Naive thymus-derived CD4-positive, alpha-beta T cell (primary cell): ENCODE results near the gene TNNC2. TPM values are rescaled to one million over a fixed set of nuclear protein-coding genes. Genes with fewer than 3 reads are reported as not detected.

Source experiments
- ATAC-seq: fragments of 150-1000 bp; cut with Tn5 transposase; 2 replicates; pipeline ENCODE4 v1.10.0; 2021; ENCODE audit warnings: mild to moderate bottlenecking, moderate library complexity
- CTCF ChIA-PET: fragments of 350-600 bp; sonication (Branson Sonifier 250); formaldehyde crosslinking; loops from one replicate; lab custom pipeline; 2021; ENCODE audit warnings: antibody characterized with exemption; lab: Charles Lee
- POLR2A ChIA-PET: fragments of 350-600 bp; sonication (Branson Sonifier 250); formaldehyde crosslinking; loops from one replicate; lab custom pipeline; 2021; ENCODE audit warnings: antibody characterized with exemption, inconsistent platforms; lab: Charles Lee
- DNase-seq, 9 donors: peaks; one replicate each; pipeline versions ENCODE4 v3.0.0 to v3.0.0-alpha.2; 2020 to 2022; ENCODE audit warnings: mixed read lengths in 1 of 9
- H3K27ac ChIP-seq: one replicate; pipeline ENCODE4 v1.7.0; 2013; ENCODE audit warnings: mild to moderate bottlenecking, low read depth, low read length, moderate library complexity
- H3K27me3 ChIP-seq, 2 donors: one replicate each; pipeline ENCODE4 v1.7.0; 2013; ENCODE audit warnings: low read length in 2 of 2, mild to moderate bottlenecking in 2 of 2, moderate library complexity in 2 of 2; ENCODE audit not compliant: control insufficient read depth in 2 of 2, insufficient read depth in 2 of 2
- H3K36me3 ChIP-seq, 3 experiments: 1 replicate in 2 of 3; 2 replicates in 1 of 3; pipeline ENCODE4 v1.7.0; 2013; ENCODE audit warnings: low read length in 3 of 3, mild to moderate bottlenecking in 3 of 3, moderate library complexity in 1 of 3; ENCODE audit not compliant: insufficient read depth in 3 of 3, control insufficient read depth in 2 of 3
- H3K4me1 ChIP-seq, 2 donors: one replicate each; pipeline ENCODE4 v1.7.0; 2013; ENCODE audit warnings: low read length in 2 of 2, mild to moderate bottlenecking in 2 of 2, moderate library complexity in 1 of 2; ENCODE audit not compliant: control insufficient read depth in 2 of 2, insufficient read depth in 2 of 2
- H3K4me3 ChIP-seq: 2 replicates; pipeline ENCODE4 v1.7.0; 2013; ENCODE audit warnings: mild to moderate bottlenecking, low read length
- H3K9me3 ChIP-seq, 3 experiments: 1 replicate in 2 of 3; 2 replicates in 1 of 3; pipeline ENCODE4 v1.7.0; 2013; ENCODE audit warnings: low read length in 3 of 3; ENCODE audit not compliant: control insufficient read depth in 2 of 3
- H3K27ac Mint-ChIP-seq, 9 donors: one replicate each; pipeline ENCODE4 v1.8.0; 2020 to 2022; ENCODE audit warnings: mixed read lengths in 9 of 9, mild to moderate bottlenecking in 8 of 9, moderate library complexity in 5 of 9, inconsistent platforms in 2 of 9
- H3K27me3 Mint-ChIP-seq, 5 donors: one replicate each; pipeline ENCODE4 v1.8.0; 2021 to 2022; ENCODE audit warnings: mixed read lengths in 5 of 5, mild to moderate bottlenecking in 1 of 5
- H3K36me3 Mint-ChIP-seq, 5 donors: one replicate each; pipeline ENCODE4 v1.8.0; 2020 to 2022; ENCODE audit warnings: mixed read lengths in 5 of 5, mild to moderate bottlenecking in 3 of 5, inconsistent platforms in 1 of 5
- H3K4me1 Mint-ChIP-seq, 7 donors: one replicate each; pipeline ENCODE4 v1.8.0; 2020 to 2022; ENCODE audit warnings: mixed read lengths in 7 of 7, mild to moderate bottlenecking in 3 of 7, inconsistent platforms in 1 of 7
- H3K4me3 Mint-ChIP-seq, 10 donors: one replicate each; pipeline ENCODE4 v1.8.0; 2020 to 2022; ENCODE audit warnings: mild to moderate bottlenecking in 10 of 10, mixed read lengths in 10 of 10, moderate library complexity in 6 of 10, inconsistent platforms in 2 of 10
- H3K9me3 Mint-ChIP-seq, 11 donors: one replicate each; pipeline ENCODE4 v1.8.0; 2020 to 2022; ENCODE audit warnings: mixed read lengths in 11 of 11, mild to moderate bottlenecking in 4 of 11, inconsistent platforms in 1 of 11, moderate library complexity in 1 of 11
- intact Hi-C, 2 donors: fragments of 100-400 bp; cut with micrococcal nuclease; formaldehyde crosslinking; loops; one replicate each; pipeline ENCODE4 v1.15.1; 2023
- polyA plus RNA-seq, 2 donors: library from polyadenylated mRNA; unstranded; fragments of 300-500 nt; fragmentation: Illumina TruSeq; gene quantifications; one replicate each; pipeline ENCODE4 v1.2.3, GENCODE V29; 2021
- total RNA-seq, 6 experiments: library from RNA in 5 of 6; stranded (reverse) in 5 of 6; gene quantifications; 1 replicate in 5 of 6; 2 replicates in 1 of 6; pipeline ENCODE4 v1.2.3 and lab custom pipeline; 2021 to 2026

TNNC2 gene
- total and polyA plus RNA-seq, 7 experiments from 2014 or later, result 0.59 to 1.4 TPM; not detected in 5

- H3K36me3 ChIP-seq, result no peaks in the 10 kb centered on the region
- no peak overlapping the region for H3K4me3 Mint-ChIP-seq
- CTCF ChIA-PET, result no interaction called here
- no peak overlapping the region for H3K4me3 ChIP-seq
- H3K9me3 ChIP-seq, result no peaks in the 10 kb centered on the region
- no peaks in the 10 kb centered on the region for H3K4me1 ChIP-seq
- peaks cover 4 to 14% (median 8%) of the 10 kb centered on the region in 5 donors for H3K27me3 Mint-ChIP-seq
- intact Hi-C loops, result no loop called here
- no peaks in the 10 kb centered on the region for H3K36me3 Mint-ChIP-seq
- no peak overlapping the region for H3K27ac ChIP-seq
- POLR2A ChIA-PET, result no interaction called here
- H3K27ac Mint-ChIP-seq, result no peak overlapping the region
- H3K27me3 ChIP-seq, result no peaks in the 10 kb centered on the region
- H3K9me3 Mint-ChIP-seq, result no peaks in the 10 kb centered on the region
- DNase-seq (no peak), ATAC-seq (no peak)
- peaks cover 0 to 12% (median 4%) of the 10 kb centered on the region in 7 donors for H3K4me1 Mint-ChIP-seq
Measured at GRCh38 chr20:45775411-45775810, 51.7 kb downstream of the TNNC2 start.

GRCh38 chr20:45774945-45775344 lies 52.2 kb downstream of the TNNC2 start:
- H3K4me1 ChIP-seq, result no peaks in the 10 kb centered on the region
- no peak overlapping the region for H3K4me3 ChIP-seq
- H3K9me3 ChIP-seq, result no peaks in the 10 kb centered on the region
- no peak overlapping the region for H3K27ac Mint-ChIP-seq
- peaks cover 0 to 12% (median 4%) of the 10 kb centered on the region in 7 donors for H3K4me1 Mint-ChIP-seq
- ATAC-seq, result no peak
- peaks cover 4 to 14% (median 8%) of the 10 kb centered on the region in 5 donors for H3K27me3 Mint-ChIP-seq
- H3K36me3 Mint-ChIP-seq, result no peaks in the 10 kb centered on the region
- H3K4me3 Mint-ChIP-seq, result no peak overlapping the region
- ChIA-PET CTCF (interaction anchor here (0.6 to 0.7 kb wide), 2 partner anchors 9 to 456 kb away, joined by 3 read pairs; no protein-coding TSS in a partner anchor), POLR2A (no interaction called here)
- no peak for DNase-seq
- H3K36me3 ChIP-seq, result no peaks in the 10 kb centered on the region
- no peak overlapping the region for H3K27ac ChIP-seq
- intact Hi-C loops, result loop anchor here in 1 of 2 donors (5.0 kb wide), 1 partner anchor 228 kb away; the partner anchor contains the start of gene EPPIN
- H3K27me3 ChIP-seq, result no peaks in the 10 kb centered on the region
- H3K9me3 Mint-ChIP-seq, result no peaks in the 10 kb centered on the region

Other genes starting within 250 kb of the TNNC2 start
- not detected for gene WFDC8, start 248.0 kb downstream of the TNNC2 start, total RNA-seq
- gene WFDC8, start 248.0 kb downstream of the TNNC2 start, polyA plus RNA-seq, result not detected
- gene WFDC10A, start 197.6 kb downstream of the TNNC2 start, total RNA-seq, result not detected
- not detected for gene WFDC10A, start 197.6 kb downstream of the TNNC2 start, polyA plus RNA-seq
- gene WFDC9, start 196.0 kb downstream of the TNNC2 start, total RNA-seq, result not detected
- not detected for gene WFDC9, start 196.0 kb downstream of the TNNC2 start, polyA plus RNA-seq
- gene WFDC11, start 157.1 kb downstream of the TNNC2 start, total RNA-seq, result not detected
- not detected for gene WFDC11, start 157.1 kb downstream of the TNNC2 start, polyA plus RNA-seq
- not detected for gene WFDC13, start 125.3 kb downstream of the TNNC2 start, total RNA-seq
- not detected for gene WFDC13, start 125.3 kb downstream of the TNNC2 start, polyA plus RNA-seq
- not detected for gene WFDC10B, start 122.3 kb downstream of the TNNC2 start, total RNA-seq
- not detected for gene WFDC10B, start 122.3 kb downstream of the TNNC2 start, polyA plus RNA-seq
- not detected for gene SPINT4, start 105.0 kb downstream of the TNNC2 start, total RNA-seq
- not detected for gene SPINT4, start 105.0 kb downstream of the TNNC2 start, polyA plus RNA-seq
- gene WFDC3, start 35.4 kb downstream of the TNNC2 start, total RNA-seq, result not detected
- not detected for gene WFDC3, start 35.4 kb downstream of the TNNC2 start, polyA plus RNA-seq
- 10 to 100 TPM; 13.1 to 31.7 (median 18.8) TPM for gene DNTTIP1, start 35.4 kb downstream of the TNNC2 start, total RNA-seq
- gene DNTTIP1, start 35.4 kb downstream of the TNNC2 start, polyA plus RNA-seq, result 10 to 100 TPM; 39.2 to 40.3 TPM
- 100 to 1,000 TPM in 1 of 5 experiments, under 1 TPM in 3, not detected in 1; 0.50 to 129 (median 0.75) TPM for gene UBE2C, start 14.7 kb downstream of the TNNC2 start, total RNA-seq
- gene UBE2C, start 14.7 kb downstream of the TNNC2 start, polyA plus RNA-seq, result not detected
- 1 to 10 TPM in 3 of 5 experiments, under 1 TPM in 2; 0.93 to 4.9 (median 1.5) TPM for gene SNX21, start 6.5 kb upstream of the TNNC2 start, total RNA-seq
- 1 to 10 TPM in 1 of 2 donors, under 1 TPM in 1; 0.30 to 1.1 TPM for gene SNX21, start 6.5 kb upstream of the TNNC2 start, polyA plus RNA-seq
- gene ACOT8, start 30.1 kb upstream of the TNNC2 start, total RNA-seq, result 10 to 100 TPM; 20.5 to 35.5 (median 29.2) TPM
- gene ACOT8, start 30.1 kb upstream of the TNNC2 start, polyA plus RNA-seq, result 10 to 100 TPM; 33.8 to 38.7 TPM
- gene ZSWIM3, start 30.3 kb upstream of the TNNC2 start, total RNA-seq, result 1 to 10 TPM; 1.3 to 6.8 (median 6.0) TPM
- gene ZSWIM3, start 30.3 kb upstream of the TNNC2 start, polyA plus RNA-seq, result 1 to 10 TPM; 1.2 to 3.1 TPM
- 10 to 100 TPM in 2 of 5 experiments, 1 to 10 TPM in 3; 8.2 to 16.0 (median 9.8) TPM for gene ZSWIM1, start 53.9 kb upstream of the TNNC2 start, total RNA-seq
- gene ZSWIM1, start 53.9 kb upstream of the TNNC2 start, polyA plus RNA-seq, result 10 to 100 TPM in 1 of 2 donors, 1 to 10 TPM in 1; 3.2 to 12.5 TPM
- 1 to 10 TPM; 1.0 to 3.9 (median 1.2) TPM for gene SPATA25, start 60.3 kb upstream of the TNNC2 start, total RNA-seq
- gene SPATA25, start 60.3 kb upstream of the TNNC2 start, polyA plus RNA-seq, result not detected
- 1 to 10 TPM; 1.2 to 5.3 (median 4.0) TPM for gene NEURL2, start 63.9 kb upstream of the TNNC2 start, total RNA-seq
- gene NEURL2, start 63.9 kb upstream of the TNNC2 start, polyA plus RNA-seq, result 1 to 10 TPM in 1 of 2 donors, under 1 TPM in 1; 0.69 to 4.0 TPM
- 100 to 1,000 TPM in 1 of 5 experiments, 10 to 100 TPM in 4; 60.5 to 151 (median 65.1) TPM for gene CTSA, start 64.0 kb upstream of the TNNC2 start, total RNA-seq
- 10 to 100 TPM; 59.6 to 74.7 TPM for gene CTSA, start 64.0 kb upstream of the TNNC2 start, polyA plus RNA-seq
- under 1 TPM in 4 of 5 experiments, not detected in 1; 0.31 to 0.44 (median 0.37) TPM for gene PLTP, start 84.8 kb upstream of the TNNC2 start, total RNA-seq
- not detected for gene PLTP, start 84.8 kb upstream of the TNNC2 start, polyA plus RNA-seq
- 10 to 100 TPM; 42.3 to 79.6 (median 67.0) TPM for gene PCIF1, start 107.4 kb upstream of the TNNC2 start, total RNA-seq
- gene PCIF1, start 107.4 kb upstream of the TNNC2 start, polyA plus RNA-seq, result 100 to 1,000 TPM in 1 of 2 donors, 10 to 100 TPM in 1; 68.7 to 130 TPM
- 10 to 100 TPM; 39.9 to 95.2 (median 53.8) TPM for gene ZNF335, start 144.9 kb upstream of the TNNC2 start, total RNA-seq
- gene ZNF335, start 144.9 kb upstream of the TNNC2 start, polyA plus RNA-seq, result 10 to 100 TPM in 1 of 2 donors, 1 to 10 TPM in 1; 7.1 to 14.6 TPM
- 10 to 100 TPM in 2 of 5 experiments, 1 to 10 TPM in 1, under 1 TPM in 2; 0.19 to 13.0 (median 1.9) TPM for gene MMP9, start 181.6 kb upstream of the TNNC2 start, total RNA-seq
- gene MMP9, start 181.6 kb upstream of the TNNC2 start, polyA plus RNA-seq, result not detected
- not detected for gene SLC12A5, start 201.9 kb upstream of the TNNC2 start, total RNA-seq
- not detected for gene SLC12A5, start 201.9 kb upstream of the TNNC2 start, polyA plus RNA-seq